HEK293T (cell line): Measurements from ENCODE around the gene FAM20C.

Source experiments
- ARNT ChIP-seq: fragments of 450-650 bp; IDR thresholded peaks from 2 replicates; pipeline ENCODE4 v1.6.1; 2017; ENCODE audit warnings: mild to moderate bottlenecking
- BHLHE40 ChIP-seq: fragments of 450-650 bp; IDR thresholded peaks from 2 replicates; pipeline ENCODE4 v1.6.1; 2016; ENCODE audit warnings: mild to moderate bottlenecking, moderate library complexity, borderline replicate concordance
- CTBP1 ChIP-seq: fragments of 450-650 bp; IDR thresholded peaks from 2 replicates; pipeline ENCODE4 v1.6.1; 2016; ENCODE audit warnings: borderline replicate concordance
- ELF4 ChIP-seq: fragments of 450-650 bp; IDR thresholded peaks from 2 replicates; pipeline ENCODE4 v1.6.1; 2017; ENCODE audit warnings: antibody characterized with exemption
- FOXA1 ChIP-seq: fragments of 450-650 bp; IDR thresholded peaks from 2 replicates; pipeline ENCODE4 v1.6.1; 2016; ENCODE audit warnings: mild to moderate bottlenecking
- FOXM1 ChIP-seq: fragments of 450-650 bp; IDR thresholded peaks from 2 replicates; pipeline ENCODE4 v1.6.1; 2017; ENCODE audit warnings: mild to moderate bottlenecking, borderline replicate concordance
- LEF1 ChIP-seq: fragments of 450-650 bp; IDR thresholded peaks from 2 replicates; pipeline ENCODE4 v1.6.1; 2017; ENCODE audit warnings: mild to moderate bottlenecking, borderline replicate concordance
- NFRKB ChIP-seq: fragments of 450-650 bp; IDR thresholded peaks from 2 replicates; pipeline ENCODE4 v1.6.1; 2016; ENCODE audit warnings: mild to moderate bottlenecking, moderate library complexity
- SP1 ChIP-seq: fragments of 450-650 bp; IDR thresholded peaks from 2 replicates; pipeline ENCODE4 v1.6.1; 2017
- SUZ12 ChIP-seq: fragments of 450-650 bp; IDR thresholded peaks from 2 replicates; pipeline ENCODE4 v1.6.1; 2016; ENCODE audit warnings: mild to moderate bottlenecking
- TARDBP ChIP-seq: fragments of 450-650 bp; IDR thresholded peaks from 2 replicates; pipeline ENCODE4 v1.6.1; 2016
- TF ChIP-seq, protein P1 (sequence below): fragments of 450-650 bp; IDR thresholded peaks from 2 replicates; pipeline ENCODE4 v1.6.1; 2016

DNA sequence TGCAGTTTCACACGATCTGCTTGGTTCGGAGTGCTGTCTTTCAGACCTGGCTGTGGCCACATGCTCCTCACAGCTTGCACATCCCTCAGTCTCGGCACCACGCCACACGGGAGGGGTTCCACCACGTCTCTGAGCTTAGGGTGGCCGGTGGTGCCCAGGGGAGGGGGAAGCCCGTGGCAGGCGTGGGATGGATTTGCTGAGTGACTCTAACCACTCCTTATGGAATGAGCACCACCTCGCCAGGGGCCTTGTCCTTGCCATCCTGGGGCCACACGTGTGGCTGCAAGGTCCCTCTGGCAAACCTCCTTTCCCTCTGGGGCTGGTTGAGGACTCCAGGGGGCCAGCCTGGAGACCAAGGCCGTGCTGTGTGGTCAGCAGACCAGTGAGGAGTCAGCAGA, 29.1 kb upstream of the FAM20C start:
- TF ChIP-seq, protein P1, sequence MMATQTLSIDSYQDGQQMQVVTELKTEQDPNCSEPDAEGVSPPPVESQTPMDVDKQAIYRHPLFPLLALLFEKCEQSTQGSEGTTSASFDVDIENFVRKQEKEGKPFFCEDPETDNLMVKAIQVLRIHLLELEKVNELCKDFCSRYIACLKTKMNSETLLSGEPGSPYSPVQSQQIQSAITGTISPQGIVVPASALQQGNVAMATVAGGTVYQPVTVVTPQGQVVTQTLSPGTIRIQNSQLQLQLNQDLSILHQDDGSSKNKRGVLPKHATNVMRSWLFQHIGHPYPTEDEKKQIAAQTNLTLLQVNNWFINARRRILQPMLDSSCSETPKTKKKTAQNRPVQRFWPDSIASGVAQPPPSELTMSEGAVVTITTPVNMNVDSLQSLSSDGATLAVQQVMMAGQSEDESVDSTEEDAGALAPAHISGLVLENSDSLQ = no peak
- TF ChIP-seq BHLHE40 (no peak), NFRKB (no peak), ARNT (no peak), ELF4 (no peak), LEF1 (no peak), SP1 (no peak), FOXM1 (no peak), CTBP1 (no peak), TARDBP (no peak), FOXA1 (no peak), SUZ12 (no peak)
